Cortex of kidney (tissue), 1 donor: Measurements from ENCODE around the gene AGAP2.

Experiments
- DNase-seq: peaks from one replicate; lab custom pipeline; 2025; lab: John Stamatoyannopoulos, UW

AGAP2 gene

DNA sequence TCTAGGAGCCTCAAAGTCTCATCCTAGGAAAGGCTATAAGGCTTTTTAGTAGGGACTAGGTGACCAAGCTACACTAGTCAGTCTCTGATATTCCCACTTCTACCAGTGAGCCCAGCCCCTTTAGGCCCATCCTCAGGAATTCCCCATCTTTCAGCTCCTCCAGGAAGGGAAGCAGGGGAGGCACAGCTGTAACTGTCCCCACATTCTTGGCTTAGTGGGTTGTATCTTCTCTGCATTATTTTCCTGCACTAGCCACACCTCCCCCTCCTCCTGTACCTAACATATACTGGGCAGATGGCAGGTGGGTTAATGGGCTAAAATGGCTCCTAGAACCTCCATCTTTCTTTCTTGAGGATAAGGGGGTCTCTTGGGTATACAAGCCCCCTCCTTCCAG is 28.8 kb upstream of the AGAP2 start:
- DNase-seq, result no peak

DNA sequence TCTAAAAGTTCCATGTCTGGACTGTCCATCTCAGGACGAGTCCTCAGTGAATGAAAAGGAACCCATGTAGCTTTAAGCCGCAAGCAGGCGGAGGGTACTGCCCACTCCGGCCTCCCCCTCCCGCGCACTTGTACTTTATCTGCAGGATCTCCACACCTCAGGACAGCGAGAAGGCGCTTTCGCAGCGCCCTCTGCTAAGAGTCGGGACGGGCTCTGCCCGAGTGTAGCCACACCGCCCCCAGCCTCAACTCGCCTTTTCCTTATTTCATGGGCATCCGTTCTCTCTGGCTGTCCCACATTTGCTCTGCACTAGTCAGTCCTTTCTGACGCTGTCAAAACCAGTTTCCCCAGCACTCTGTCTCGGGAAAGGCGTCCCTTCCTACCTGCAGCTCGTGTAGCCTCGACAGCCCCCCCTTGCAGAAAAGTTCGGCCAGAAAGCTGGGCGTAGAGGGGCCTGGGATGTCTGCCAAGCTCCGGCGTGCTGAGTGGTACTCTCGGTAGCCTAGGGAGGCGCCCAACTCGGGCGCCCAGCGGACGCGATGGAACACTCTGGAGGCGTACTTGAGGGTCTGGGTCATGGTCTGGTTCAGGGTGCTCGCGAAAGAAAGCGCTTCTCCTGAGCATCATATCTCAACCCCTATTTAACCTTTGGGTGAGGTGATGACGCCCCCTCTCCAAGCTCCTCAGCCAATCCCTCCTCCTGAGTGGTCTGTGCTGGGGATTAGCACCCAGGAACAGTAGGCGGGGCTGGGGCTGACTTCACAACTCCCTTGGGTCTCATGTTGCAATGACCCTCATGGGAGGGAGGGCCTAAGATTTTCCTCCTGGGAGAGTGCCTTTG is 28.1 kb upstream of the AGAP2 start, which contains the start of gene CYP27B1:
Gene CYP27B1 (minus strand): TSS at position 615 of the 841 bp plus-strand sequence. CDS start 37 bp downstream, at position 578.
- DNase-seq, result no peak

DNA sequence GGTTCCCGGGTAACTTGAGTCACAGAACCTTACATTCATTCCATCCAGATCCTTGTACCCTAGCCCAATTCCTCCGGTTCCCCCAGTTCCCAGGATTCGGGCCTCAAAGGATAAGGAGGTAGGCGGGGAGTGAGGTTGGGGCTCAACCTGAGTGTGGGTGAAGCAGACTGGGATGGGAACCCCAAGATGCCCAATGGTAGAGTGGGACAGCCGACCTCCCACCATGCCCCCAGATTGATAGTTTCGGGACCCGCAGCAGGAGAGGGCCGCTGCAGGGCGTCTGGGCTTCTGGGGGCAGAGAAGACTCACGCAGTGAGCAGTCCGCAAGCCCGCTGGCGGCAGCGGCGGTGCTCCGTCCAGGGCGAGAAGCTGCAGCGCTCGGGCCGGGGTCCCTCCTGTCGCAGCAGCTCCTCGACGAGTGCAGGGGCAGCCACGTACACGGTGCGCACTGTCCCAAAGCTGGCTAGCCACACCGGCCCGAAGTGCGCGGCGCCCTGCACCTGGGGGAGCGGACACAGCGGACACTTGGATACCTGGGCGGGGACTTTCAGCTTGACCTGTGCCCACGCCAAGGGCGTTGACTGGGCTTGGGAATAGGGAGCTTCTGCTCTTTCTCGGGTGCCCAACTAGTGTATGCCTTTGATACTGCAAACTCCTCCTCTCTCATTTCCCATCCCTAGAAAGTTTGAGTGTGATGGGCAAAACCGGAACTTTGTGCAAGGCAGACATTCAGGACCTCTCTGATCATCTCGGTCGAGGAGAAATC is 27.3 kb upstream of the AGAP2 start:
- DNase-seq, result no peak

DNA sequence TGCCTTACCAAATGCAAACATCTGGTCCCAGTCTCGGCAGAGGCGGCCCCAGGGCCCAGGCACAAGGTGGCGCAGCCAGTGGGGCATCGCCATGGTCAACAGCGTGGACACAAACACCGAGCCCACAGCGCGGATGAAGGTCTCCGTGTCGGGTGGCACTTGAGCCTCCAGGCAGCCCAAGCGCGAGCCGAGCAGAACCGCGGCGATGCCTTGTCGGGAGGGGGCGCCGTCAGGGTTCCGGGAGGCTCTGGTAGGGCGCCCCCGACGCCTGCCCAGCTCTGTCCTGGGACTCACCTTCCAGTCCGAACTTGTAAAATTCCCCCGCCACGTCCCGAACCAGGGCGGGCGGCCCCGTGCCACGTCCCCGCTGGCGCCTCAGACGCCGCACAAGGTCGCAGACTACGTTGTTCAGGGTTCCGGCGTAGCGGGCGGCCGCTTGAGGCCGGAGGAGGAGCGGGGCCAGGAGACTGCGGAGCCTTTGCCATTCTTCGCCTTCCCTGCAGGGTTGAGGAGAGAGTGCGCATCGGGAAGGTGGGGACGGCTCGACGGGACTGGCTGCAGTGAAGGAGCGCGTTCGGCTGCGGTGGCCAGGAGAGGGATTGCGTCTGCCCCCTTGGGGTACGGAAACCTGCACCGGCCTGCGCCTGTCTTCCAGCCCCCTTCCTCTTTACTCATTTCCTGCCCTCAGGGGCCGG is 26.6 kb upstream of the AGAP2 start:
- no peak for DNase-seq

DNA sequence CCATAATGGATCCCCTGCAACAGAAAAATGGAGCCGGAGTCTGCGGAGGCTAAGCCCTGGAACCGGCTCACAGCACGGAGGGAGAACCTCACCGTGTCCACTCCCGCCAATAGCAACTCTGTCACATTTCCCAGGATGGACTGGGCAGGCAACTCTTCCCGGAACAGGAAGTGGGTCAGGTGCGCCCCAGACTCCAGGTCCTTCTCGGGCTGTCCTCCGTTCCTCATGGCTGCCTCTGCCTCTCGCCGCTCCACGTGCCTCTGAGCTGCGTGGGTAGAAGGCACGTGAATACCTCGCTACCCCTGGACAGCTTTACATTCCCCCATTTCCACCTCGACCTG is 26.1 kb upstream of the AGAP2 start:
- DNase-seq, result no peak

DNA sequence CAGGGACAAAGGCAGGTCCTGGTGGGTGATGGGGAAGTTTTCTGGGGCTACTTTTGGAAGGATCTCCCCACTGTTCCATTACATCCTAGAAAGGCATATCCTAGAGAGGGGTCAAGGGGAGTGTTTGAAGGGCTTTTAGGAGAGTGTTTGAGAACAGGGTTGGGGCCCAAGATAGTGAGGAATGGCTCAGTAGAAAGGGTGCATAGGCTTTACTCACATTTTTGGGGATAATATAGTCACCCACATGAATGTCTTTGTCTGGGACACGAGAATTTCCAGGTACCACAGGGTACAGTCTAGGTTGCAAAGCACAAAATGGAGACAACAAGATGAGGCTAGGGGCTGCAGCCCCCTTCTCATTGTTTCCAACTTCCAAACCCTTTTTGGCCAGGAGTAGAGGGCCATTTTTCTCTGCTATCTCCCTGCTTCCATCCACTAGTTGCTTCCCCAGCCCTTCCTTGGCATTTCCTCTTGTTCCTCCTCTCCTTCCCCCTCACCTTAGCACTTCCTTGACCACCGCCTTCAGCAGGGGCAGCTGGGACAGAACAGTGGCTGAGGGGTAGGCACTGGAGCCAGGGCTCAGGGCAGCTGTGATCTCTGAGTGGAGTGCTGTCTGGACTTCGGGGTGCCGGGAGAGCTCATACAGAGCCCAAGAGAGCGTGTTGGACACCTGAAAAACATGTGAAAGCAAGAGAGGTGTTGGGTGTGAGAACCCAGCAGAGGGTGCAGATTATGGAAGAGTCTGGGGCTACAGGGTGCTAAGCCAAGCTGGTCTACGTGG is 25.5 kb upstream of the AGAP2 start:
- no peak for DNase-seq

DNA sequence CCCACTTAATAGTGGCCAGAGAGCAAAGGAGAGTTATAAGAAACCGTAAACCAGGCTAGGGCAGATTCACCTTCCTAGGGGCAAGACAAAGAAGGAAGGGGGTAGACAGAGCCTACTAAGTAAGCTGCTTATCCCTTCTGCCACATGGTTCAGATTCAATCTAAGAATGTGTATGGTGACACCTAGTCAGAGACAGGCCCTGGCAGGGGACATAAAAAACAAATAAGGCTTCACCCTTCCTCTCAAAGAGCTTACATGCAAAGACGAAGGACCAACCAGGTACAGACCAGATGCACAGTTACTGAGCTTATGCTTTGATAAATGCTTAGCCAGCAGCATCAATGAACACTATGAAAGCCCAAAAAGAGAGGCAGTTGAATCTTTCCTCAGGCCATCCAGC is 23.9 kb upstream of the AGAP2 start:
- no peak for DNase-seq

DNA sequence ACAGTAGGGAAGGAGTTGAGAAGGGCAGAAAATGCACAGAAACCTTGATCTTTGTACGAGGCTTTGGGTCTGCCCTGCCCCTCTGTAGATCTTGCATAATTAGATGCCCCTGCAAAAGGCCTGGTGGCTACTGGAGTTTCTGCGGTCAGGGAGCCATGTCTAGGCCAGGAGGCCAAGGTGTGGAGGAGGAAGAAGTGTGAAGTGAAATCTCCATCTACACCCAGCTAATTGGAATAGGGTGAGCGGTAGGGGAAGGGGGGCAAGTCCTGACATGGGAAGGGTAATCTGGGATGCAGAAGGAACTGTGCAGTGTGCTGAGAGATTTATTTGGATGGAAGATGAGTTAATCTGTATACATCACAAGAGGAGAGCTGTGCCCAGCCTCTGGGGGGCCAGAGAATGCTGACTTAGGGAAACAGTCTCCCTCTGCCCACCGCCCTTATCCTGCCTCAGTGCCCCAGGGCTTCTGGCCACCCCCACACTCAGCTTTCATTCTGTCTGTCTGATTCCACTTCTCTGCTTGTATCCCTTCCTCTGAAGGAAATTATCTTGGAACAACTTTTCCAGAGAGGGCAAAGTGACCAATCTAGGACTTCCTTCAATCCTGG is 23.0 kb upstream of the AGAP2 start:
- no peak for DNase-seq

DNA sequence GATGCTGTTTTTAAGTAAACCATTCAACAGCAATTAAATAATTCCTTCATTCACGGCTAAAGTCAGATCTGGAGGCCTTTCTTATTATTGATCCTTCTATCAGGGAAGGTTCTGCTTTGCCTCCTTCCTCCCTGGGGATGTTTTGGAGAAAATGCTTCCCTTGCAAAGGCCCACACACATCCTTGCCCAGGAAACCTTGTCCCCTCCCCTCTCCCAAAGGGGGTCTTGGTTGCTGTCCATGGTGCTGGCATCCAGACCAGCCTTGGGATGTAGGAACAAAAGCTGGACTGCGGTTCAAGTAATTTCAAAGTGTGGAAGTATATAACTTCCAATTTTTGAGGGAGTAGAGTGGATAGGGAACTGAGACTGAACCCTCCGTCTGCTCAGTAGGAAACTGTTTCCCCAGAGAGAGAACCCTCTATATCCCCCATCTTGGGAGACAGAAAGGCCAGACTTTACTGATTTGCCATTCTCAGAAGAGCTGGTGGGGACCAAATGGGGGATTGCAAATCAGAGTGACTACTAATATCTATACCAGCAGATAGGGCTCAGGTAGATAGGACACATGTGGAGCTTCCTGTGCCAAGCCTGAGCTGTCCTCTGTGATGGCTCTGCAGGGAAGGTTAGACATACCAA is 21.9 kb upstream of the AGAP2 start:
- DNase-seq, result no peak

DNA sequence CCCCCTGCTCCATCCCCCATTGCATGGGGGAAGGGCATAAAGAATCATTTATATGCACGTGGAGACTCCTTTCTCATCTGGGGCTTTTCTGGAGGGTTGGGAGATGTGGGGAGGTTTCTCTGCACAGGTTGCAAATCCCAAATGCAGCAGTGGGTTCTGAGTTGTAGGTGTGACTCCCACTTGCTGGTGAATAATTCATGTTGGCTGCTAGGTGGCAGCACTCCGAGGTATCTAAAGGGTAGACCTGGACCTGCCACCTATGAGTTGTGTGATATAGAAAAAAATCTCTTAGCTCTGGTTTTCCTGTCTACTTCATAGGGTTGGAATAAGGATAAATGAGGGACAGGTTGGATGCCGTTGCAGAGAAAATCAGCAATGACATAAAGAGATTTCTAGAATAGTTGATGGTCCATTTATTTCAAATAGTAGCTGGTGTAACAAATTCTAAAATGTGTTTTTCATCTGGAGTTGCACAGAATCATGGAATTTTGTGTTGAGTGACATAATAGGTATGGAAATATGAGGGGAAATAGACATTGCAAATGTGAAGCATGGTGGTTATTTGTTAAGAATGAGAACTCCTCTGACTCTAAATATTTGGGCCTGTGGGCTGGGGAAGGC is 20.9 kb upstream of the AGAP2 start:
- no peak for DNase-seq

DNA sequence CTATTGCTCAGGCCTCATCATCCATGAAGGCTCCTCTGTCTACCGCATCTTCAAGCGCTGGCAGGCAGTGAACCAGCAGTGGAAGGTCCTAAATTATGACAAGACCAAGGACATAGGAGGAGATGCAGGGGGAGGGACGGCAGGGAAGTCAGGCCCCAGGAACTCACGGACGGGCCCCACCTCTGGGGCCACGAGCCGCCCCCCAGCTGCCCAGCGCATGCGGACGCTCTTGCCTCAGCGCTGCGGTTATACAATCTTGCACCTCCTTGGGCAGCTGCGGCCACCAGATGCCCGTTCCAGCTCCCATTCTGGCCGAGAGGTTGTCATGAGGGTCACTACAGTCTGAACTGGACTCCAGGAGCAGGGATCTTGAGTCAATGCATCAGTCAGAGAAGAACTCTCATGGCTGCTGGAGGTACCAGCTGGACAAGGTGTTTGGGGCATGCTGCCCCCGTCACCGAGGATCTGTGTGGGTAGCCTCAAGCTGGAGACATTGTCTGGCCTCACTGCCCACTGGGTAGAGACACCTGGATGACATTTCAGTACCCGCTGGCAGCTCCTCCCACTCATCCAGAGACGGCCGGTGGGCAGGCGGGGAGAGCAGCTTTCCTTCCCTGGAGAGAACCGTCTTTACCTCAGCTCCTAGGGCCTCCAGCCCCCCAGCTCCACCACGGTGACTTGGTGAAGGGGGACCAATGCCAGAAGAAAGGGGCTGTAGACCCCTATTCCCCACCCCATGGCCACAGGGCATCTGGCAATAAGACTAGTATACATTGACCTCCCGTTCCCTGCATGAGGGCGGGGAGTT is 20.2 kb upstream of the AGAP2 start:
- DNase-seq, result no peak

DNA sequence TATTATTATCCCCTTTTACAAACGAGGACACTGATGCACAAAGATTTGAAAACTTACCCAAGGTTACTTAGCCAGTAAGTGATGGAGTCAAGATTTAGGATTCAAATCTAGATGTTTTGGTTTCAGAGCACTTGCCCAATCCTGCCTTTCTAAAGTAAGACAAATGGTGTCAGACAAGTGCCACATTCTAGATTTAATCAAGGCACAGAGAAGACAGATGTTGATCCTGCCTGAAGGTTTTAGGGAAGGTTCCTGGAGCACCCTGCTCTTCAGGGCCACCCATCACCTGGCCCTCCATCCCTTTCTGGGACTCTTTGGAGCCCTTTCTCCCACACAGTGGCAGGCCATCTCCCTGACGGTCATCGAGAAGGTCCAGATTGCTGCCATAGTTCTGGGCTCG is 19.2 kb upstream of the AGAP2 start:
- DNase-seq, result no peak

DNA sequence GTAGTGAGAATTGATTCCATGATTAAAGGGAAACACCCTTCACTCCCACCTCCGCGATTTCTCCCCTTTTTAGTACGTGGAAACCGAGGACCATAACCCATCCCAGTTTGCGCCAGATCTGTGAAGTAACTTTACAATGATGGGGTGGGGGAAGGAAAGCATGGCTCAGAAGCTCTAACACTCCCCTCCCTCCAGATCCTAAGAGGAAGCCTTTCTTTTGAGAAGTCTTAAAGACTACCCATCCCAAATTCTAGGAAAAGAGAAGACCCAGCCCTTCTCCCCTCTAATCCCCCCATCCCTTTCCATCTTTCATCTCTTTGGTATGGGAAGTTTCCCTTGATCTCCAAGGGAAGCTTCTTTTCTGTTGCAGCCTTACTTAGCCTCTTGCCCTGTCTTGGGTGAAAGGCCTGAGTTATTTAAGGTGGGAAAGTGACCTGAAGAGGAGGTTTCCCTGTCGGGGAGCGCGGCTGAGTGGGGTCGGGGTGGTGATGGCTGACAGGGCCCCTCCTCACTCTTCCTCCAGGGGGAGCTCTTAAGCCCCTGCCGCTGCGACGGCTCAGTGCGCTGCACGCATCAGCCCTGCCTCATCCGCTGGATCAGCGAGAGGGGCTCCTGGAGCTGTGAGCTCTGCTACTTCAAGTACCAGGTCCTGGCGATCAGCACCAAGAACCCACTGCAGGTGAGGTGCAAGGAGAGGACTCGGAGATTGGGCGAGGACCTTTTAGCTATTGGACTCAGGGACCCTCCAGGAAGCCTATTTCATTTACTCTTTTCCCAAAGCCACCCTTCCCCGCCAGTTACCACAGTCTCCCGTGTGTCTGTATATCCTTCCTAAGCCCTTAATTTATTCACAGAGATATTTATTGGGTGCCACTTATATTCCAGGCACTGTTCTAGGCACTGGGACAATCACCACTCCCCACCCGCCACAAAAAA is 18.1 kb upstream of the AGAP2 start:
- DNase-seq, result no peak

DNA sequence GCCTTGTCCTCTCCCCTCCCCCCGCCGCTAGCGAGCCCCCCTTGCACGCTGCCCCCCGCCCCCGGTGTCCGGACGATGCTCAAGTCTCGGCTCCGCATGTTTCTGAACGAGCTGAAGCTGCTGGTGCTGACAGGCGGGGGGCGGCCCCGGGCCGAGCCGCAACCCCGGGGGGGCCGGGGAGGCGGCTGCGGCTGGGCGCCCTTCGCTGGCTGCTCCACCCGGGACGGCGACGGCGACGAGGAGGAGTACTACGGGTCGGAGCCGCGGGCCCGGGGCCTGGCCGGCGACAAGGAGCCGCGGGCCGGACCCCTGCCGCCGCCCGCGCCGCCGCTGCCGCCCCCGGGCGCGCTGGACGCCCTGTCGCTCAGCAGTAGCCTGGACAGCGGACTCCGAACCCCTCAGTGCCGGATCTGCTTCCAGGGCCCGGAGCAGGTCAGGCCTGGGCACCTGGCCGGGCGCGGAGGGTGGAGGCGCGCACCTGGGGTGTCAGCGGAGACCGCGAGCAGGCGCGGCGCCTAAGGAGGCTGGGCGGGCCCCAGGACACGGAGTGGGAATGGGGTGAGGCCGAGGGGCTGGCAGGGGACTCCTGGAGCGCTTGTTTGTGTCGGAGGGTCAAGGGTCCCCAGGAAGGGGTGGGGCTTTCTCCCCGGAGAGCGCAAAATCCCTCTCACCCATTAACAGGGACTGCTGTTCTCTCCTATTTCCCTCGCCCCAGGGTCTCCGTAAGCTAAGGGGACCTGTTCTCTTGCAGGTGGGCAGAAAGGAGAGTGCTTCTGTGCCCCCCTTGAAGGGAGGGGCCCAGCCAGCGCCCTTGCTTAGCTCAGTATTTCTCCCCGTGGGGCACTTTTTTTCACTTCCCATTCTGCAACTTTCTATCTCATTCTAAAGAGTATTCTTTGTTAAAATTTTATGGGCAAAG is 17.2 kb upstream of the AGAP2 start:
- no peak for DNase-seq

DNA sequence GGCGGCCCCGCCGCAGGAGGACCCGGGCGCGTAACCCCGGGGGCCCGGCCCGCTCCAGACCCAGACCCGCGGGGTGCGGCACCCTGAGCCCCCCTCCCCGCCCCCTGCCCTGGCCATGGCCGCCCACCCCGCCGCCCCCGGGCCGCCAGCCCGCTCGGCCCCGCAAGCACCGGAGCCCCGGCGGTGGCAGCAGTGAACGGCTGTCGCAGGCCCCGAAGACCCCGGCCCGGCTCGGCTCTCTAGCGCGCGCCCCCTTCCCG is 16.6 kb upstream of the AGAP2 start:
- DNase-seq, result no peak

DNA sequence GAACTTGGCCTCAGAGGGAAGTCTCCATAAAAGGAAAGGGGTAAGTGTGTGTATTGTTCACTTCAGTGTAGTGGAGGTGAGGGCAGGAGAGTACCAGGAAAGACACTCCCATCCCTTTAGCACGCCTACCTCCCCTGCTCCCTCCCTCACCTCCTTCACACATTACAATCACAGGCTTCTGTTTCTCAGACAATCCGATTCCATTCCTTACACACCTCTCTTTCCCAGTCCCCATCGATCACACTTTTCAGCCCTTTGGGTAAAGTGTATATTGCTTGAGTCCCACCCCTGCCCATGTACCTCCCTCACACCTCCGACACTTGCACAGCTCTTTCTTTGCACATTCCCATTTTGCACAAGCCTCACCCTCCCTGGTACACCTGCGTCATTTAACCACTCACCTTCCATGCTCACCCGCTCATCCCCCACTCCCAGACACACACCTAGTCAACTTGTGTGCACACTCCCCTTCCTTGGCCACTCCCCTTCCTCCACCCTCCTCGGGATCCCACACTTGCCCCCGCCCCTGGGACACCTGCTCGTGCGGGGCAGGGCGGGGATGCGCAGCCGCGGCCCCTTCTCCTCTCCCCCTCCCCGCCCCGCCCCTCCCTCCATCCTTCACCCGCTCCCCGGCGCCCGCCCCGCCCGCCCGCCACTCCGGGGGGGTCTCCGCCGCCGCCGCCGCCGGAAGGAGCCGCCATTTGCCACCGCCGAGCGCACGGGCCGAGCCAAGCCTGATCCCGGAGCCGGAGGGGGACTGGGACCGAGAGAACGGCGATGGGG is 16.1 kb upstream of the AGAP2 start, which contains the start of gene MARCHF9:
Gene MARCHF9 (plus strand): TSS at position 693 of the 783 bp plus-strand sequence. CDS start 426 bp downstream, outside the sequence.
- no peak for DNase-seq
